AG04449 (cell line): Measurements from ENCODE around the gene CTNNA2.

ENCODE experiments used
- CTCF ChIA-PET: fragments of 350-600 bp; formaldehyde crosslinking; extraction: SDS; loops from one replicate; lab custom pipeline; 2021; ENCODE audit warnings: antibody characterized with exemption; lab: Yijun Ruan, JAX
- POLR2A ChIA-PET: fragments of 400-600, 350-600 bp; formaldehyde crosslinking; extraction: SDS; loops from one replicate; lab custom pipeline; 2020; ENCODE audit warnings: antibody characterized with exemption, inconsistent platforms; lab: Yijun Ruan, JAX
- DNase-seq: peaks from one replicate; pipeline ENCODE4 v3.0.0-alpha.2; 2010; ENCODE audit warnings: low read depth, low spot score
- H3K4me3 ChIP-seq: 2 replicates; pipeline ENCODE4 v1.5.1; 2011; ENCODE audit warnings: low read depth, mild to moderate bottlenecking, control low read depth, low read length
- CTCF ChIP-seq: IDR thresholded peaks from one replicate; pipeline ENCODE4 v1.5.1; 2011; ENCODE audit warnings: mild to moderate bottlenecking, moderate library complexity, low read length, control low read depth, inconsistent platforms; ENCODE audit not compliant: insufficient read depth; ENCODE audit errors: missing control alignments

CTNNA2 gene

GRCh38 chr2:80530442-80531064, 1017.7 kb downstream of the CTNNA2 start:
- no peak overlapping the region for H3K4me3 ChIP-seq
- no peak for DNase-seq
- CTCF ChIA-PET: no interaction called here
- POLR2A ChIA-PET: no interaction called here
- no peak for TF ChIP-seq CTCF

GRCh38 chr2:80531319-80531718, 1018.5 kb downstream of the CTNNA2 start:
- no peak for TF ChIP-seq CTCF
- POLR2A ChIA-PET: no interaction called here
- no peak for DNase-seq
- H3K4me3 ChIP-seq: no peak overlapping the region
- CTCF ChIA-PET: no interaction called here

GRCh38 chr2:80545420-80546210, 1032.8 kb downstream of the CTNNA2 start:
- ChIA-PET CTCF (no interaction called here), POLR2A (no interaction called here)
- DNase-seq: no peak
- TF ChIP-seq CTCF: no peak
- H3K4me3 ChIP-seq: no peak overlapping the region

GRCh38 chr2:80546766-80547165, 1033.9 kb downstream of the CTNNA2 start:
- CTCF ChIA-PET: no interaction called here
- no peak overlapping the region for H3K4me3 ChIP-seq
- DNase-seq: no peak
- no peak for TF ChIP-seq CTCF
- POLR2A ChIA-PET: interaction anchor here (0.6 kb wide), 1 partner anchor 33 kb away, joined by 3 read pairs; no protein-coding TSS in a partner anchor

GRCh38 chr2:80547344-80547743, 1034.5 kb downstream of the CTNNA2 start:
- TF ChIP-seq CTCF: no peak
- CTCF ChIA-PET: no interaction called here

GRCh38 chr2:80548469-80548868, 1035.6 kb downstream of the CTNNA2 start:
- no peak overlapping the region for H3K4me3 ChIP-seq
- ChIA-PET CTCF (no interaction called here), POLR2A (no interaction called here)
- no peak for TF ChIP-seq CTCF
- no peak for DNase-seq

More at GRCh38 chr2:80547344-80547743, 1034.5 kb downstream of the CTNNA2 start:
- POLR2A ChIA-PET: interaction anchor here (0.6 kb wide), 1 partner anchor 33 kb away, joined by 3 read pairs; no protein-coding TSS in a partner anchor
- no peak for DNase-seq
- H3K4me3 ChIP-seq: no peak overlapping the region
